Measurements from ENCODE around the gene BOD1L2. TPM values are rescaled to one million over a fixed set of nuclear protein-coding genes. Genes with fewer than 3 reads are reported as not detected.

Gene BOD1L2
- total RNA-seq, 1 donor from 2014 or later: not detected

- Mint-ChIP-seq H3K4me1 (no peaks in the 10 kb centered on the region), H3K27ac (no peak overlapping the region), H3K9me3 (peaks cover 22% of the 10 kb centered on the region), H3K36me3 (ENCODE audit: low read depth) (no peaks in the 10 kb centered on the region), H3K27me3 (peaks cover 3% of the 10 kb centered on the region), H3K4me3 (no peak overlapping the region)
- no peak for DNase-seq
- intact Hi-C loops (cut with micrococcal nuclease): no loop called here
These were observed 38.5 kb downstream of the BOD1L2 start for GRCh38 chr18:57185434-57185833.

- no peak overlapping the region for H3K4me3 Mint-ChIP-seq
- intact Hi-C loops (cut with micrococcal nuclease): no loop called here
- H3K4me1 Mint-ChIP-seq: no peaks in the 10 kb centered on the region
- peaks cover 3% of the 10 kb centered on the region for H3K27me3 Mint-ChIP-seq
- H3K9me3 Mint-ChIP-seq: peaks cover 17% of the 10 kb centered on the region
- no peak overlapping the region for H3K27ac Mint-ChIP-seq
- H3K36me3 Mint-ChIP-seq (ENCODE audit: low read depth): no peaks in the 10 kb centered on the region
- DNase-seq: no peak
These were observed 42.1 kb downstream of the BOD1L2 start for GRCh38 chr18:57188851-57189557.

GRCh38 chr18:57190026-57190425 is 43.1 kb downstream of the BOD1L2 start:
- intact Hi-C loops (cut with micrococcal nuclease): no loop called here
- no peaks in the 10 kb centered on the region for H3K4me1 Mint-ChIP-seq

GRCh38 chr18:57194070-57194469 is 47.2 kb downstream of the BOD1L2 start:
- H3K36me3 Mint-ChIP-seq (ENCODE audit: low read depth): no peaks in the 10 kb centered on the region
- H3K4me3 Mint-ChIP-seq: no peak overlapping the region
- DNase-seq: no peak
- no peaks in the 10 kb centered on the region for H3K4me1 Mint-ChIP-seq
- no peaks in the 10 kb centered on the region for H3K27me3 Mint-ChIP-seq
- H3K27ac Mint-ChIP-seq: no peak overlapping the region
- H3K9me3 Mint-ChIP-seq: no peaks in the 10 kb centered on the region
- intact Hi-C loops (cut with micrococcal nuclease): no loop called here

More at GRCh38 chr18:57190026-57190425, 43.1 kb downstream of the BOD1L2 start:
- Mint-ChIP-seq H3K36me3 (ENCODE audit: low read depth) (no peaks in the 10 kb centered on the region), H3K9me3 (peaks cover 16% of the 10 kb centered on the region), H3K27ac (no peak overlapping the region), H3K27me3 (peaks cover 3% of the 10 kb centered on the region), H3K4me3 (no peak overlapping the region)
- no peak for DNase-seq

GRCh38 chr18:57194622-57195021 is 47.7 kb downstream of the BOD1L2 start:
- Mint-ChIP-seq H3K4me3 (no peak overlapping the region), H3K27me3 (no peaks in the 10 kb centered on the region), H3K27ac (no peak overlapping the region), H3K9me3 (no peaks in the 10 kb centered on the region), H3K36me3 (ENCODE audit: low read depth) (no peaks in the 10 kb centered on the region), H3K4me1 (no peaks in the 10 kb centered on the region)
- intact Hi-C loops (cut with micrococcal nuclease): no loop called here
- no peak for DNase-seq

GRCh38 chr18:57195341-57195740 is 48.5 kb downstream of the BOD1L2 start:
- H3K36me3 Mint-ChIP-seq (ENCODE audit: low read depth): no peaks in the 10 kb centered on the region

GRCh38 chr18:57197261-57197660 is 50.4 kb downstream of the BOD1L2 start:
- DNase-seq: no peak
- H3K9me3 Mint-ChIP-seq: no peaks in the 10 kb centered on the region
- H3K27ac Mint-ChIP-seq: no peak overlapping the region
- H3K4me1 Mint-ChIP-seq: no peaks in the 10 kb centered on the region
- H3K36me3 Mint-ChIP-seq (ENCODE audit: low read depth): no peaks in the 10 kb centered on the region
- H3K4me3 Mint-ChIP-seq: no peak overlapping the region
- no peaks in the 10 kb centered on the region for H3K27me3 Mint-ChIP-seq
- intact Hi-C loops (cut with micrococcal nuclease): no loop called here

More at GRCh38 chr18:57195341-57195740, 48.5 kb downstream of the BOD1L2 start:
- Mint-ChIP-seq H3K4me3 (no peak overlapping the region), H3K27me3 (no peaks in the 10 kb centered on the region), H3K27ac (no peak overlapping the region), H3K4me1 (no peaks in the 10 kb centered on the region), H3K9me3 (no peaks in the 10 kb centered on the region)
- no peak for DNase-seq
- intact Hi-C loops (cut with micrococcal nuclease): no loop called here

GRCh38 chr18:57198073-57198472 is 51.2 kb downstream of the BOD1L2 start:
- intact Hi-C loops (cut with micrococcal nuclease): no loop called here
- Mint-ChIP-seq H3K36me3 (ENCODE audit: low read depth) (no peaks in the 10 kb centered on the region), H3K27ac (no peak overlapping the region), H3K27me3 (no peaks in the 10 kb centered on the region), H3K4me3 (no peak overlapping the region), H3K4me1 (no peaks in the 10 kb centered on the region), H3K9me3 (no peaks in the 10 kb centered on the region)
- no peak for DNase-seq

Other genes starting within 250 kb of the BOD1L2 start
- gene ST8SIA3, start 205.5 kb downstream of the BOD1L2 start, total RNA-seq: not detected in 2 replicates

Measured in activated CD4-positive, alpha-beta T cell treated with anti-CD3 and anti-CD28 coated beads, Interleukin-2, amount 10 ng/mL, durations not matched to agents 24 days and 14 days (primary cell).